22Rv1 (cell line): ENCODE results near the gene ACTR8.

Source experiments
- H3K27ac ChIP-seq: fragments of 450-650 bp; 2 replicates; pipeline ENCODE4 v1.5.1; 2017
- CTCF ChIP-seq: fragments of 450-650 bp; IDR thresholded peaks from 2 replicates; pipeline ENCODE4 v1.5.1; 2017; ENCODE audit warnings: mild to moderate bottlenecking
- ZFX ChIP-seq: fragments of 450-650 bp; IDR thresholded peaks from 2 replicates; pipeline ENCODE4 v1.6.1; 2017; ENCODE audit warnings: antibody characterized with exemption, borderline replicate concordance

Gene ACTR8

GRCh38 chr3:53833053-53833645 lies 48.8 kb downstream of the ACTR8 start:
- H3K27ac ChIP-seq: no peak overlapping the region

GRCh38 chr3:53830944-53831343 lies 51.0 kb downstream of the ACTR8 start:
- TF ChIP-seq CTCF: no peak
- no peak for TF ChIP-seq ZFX
- H3K27ac ChIP-seq: no peak overlapping the region

More at GRCh38 chr3:53833053-53833645, 48.8 kb downstream of the ACTR8 start:
- no peak for TF ChIP-seq ZFX
- no peak for TF ChIP-seq CTCF

- no peak for TF ChIP-seq ZFX
- TF ChIP-seq CTCF: no peak
- H3K27ac ChIP-seq: no peak overlapping the region
These were observed 52.3 kb downstream of the ACTR8 start for GRCh38 chr3:53829605-53830004.

- no peak overlapping the region for H3K27ac ChIP-seq
- no peak for TF ChIP-seq ZFX
- no peak for TF ChIP-seq CTCF
These were observed 53.4 kb downstream of the ACTR8 start for GRCh38 chr3:53828581-53828980.

- H3K27ac ChIP-seq: no peak overlapping the region
- no peak for TF ChIP-seq ZFX
- TF ChIP-seq CTCF: no peak
These were observed 55.9 kb downstream of the ACTR8 start for GRCh38 chr3:53826048-53826447.

- H3K27ac ChIP-seq: no peak overlapping the region
- TF ChIP-seq CTCF: no peak
- no peak for TF ChIP-seq ZFX
These were observed 57.2 kb downstream of the ACTR8 start for GRCh38 chr3:53824795-53825194.

- H3K27ac ChIP-seq: no peak overlapping the region
- no peak for TF ChIP-seq CTCF
- TF ChIP-seq ZFX: no peak
These were observed 57.8 kb downstream of the ACTR8 start for GRCh38 chr3:53823956-53824657.
